ENCODE measurements around the gene CELA2A. TPM values are rescaled to one million over a fixed set of nuclear protein-coding genes. Genes with fewer than 3 reads are reported as not detected.

Gene CELA2A
- polyA plus RNA-seq, 3 donors = not detected

- 94% methylated on average over 7 of the region's 14 CpGs for WGBS (ENCODE audit: insufficient coverage)
- Histone ChIP-seq H2AFZ (ENCODE audit: insufficient read depth, low read depth, low read length, poor library complexity, severe bottlenecking) (no peak overlapping the region), H3K9ac (ENCODE audit: insufficient read depth, low read length, poor library complexity, severe bottlenecking) (no peak overlapping the region), H3K4me3 (replicated peaks in 1 of 3; ENCODE audit: low read depth in 2 of 3, low read length in 3 of 3) (no peak overlapping the region), H3K9me3 (replicated peaks in 1 of 2; ENCODE audit: control insufficient read depth in 1 of 2, insufficient read depth in 1 of 2, low read length in 2 of 2) (no peaks in the 10 kb centered on the region), H3K27ac (ENCODE audit: low read depth in 1 of 2, low read length in 2 of 2) (no peak overlapping the region), H4K20me1 (ENCODE audit: insufficient read depth, low read length) (no peaks in the 10 kb centered on the region), H3K4me2 (replicated peaks; ENCODE audit: extremely low read depth, low read length, poor library complexity, severe bottlenecking) (no peak overlapping the region), H3K36me3 (replicated peaks in 1 of 2; ENCODE audit: control insufficient read depth in 1 of 2, insufficient read depth in 2 of 2, low read length in 2 of 2) (no peaks in the 10 kb centered on the region), H3K79me2 (ENCODE audit: insufficient read depth, low read length) (no peaks in the 10 kb centered on the region), H3K27me3 (ENCODE audit: control insufficient read depth in 2 of 2, insufficient read depth in 2 of 2, low read length in 2 of 2) (no peaks in the 10 kb centered on the region), H3K4me1 (ENCODE audit: control insufficient read depth in 1 of 2, insufficient read depth in 2 of 2, low read length in 2 of 2) (peaks cover 12% of the 10 kb centered on the region in 2 donors)
- Mint-ChIP-seq H3K4me1 (peaks cover 13% of the 10 kb centered on the region), H3K27me3 (ENCODE audit: low read depth in 3 of 3) (peaks cover 3 to 10% (median 7%) of the 10 kb centered on the region in 3 donors), H3K4me3 (no peak overlapping the region), H3K9me3 (no peaks in the 10 kb centered on the region), H3K27ac (peak overlapping the region in 1 of 7 donors; percentile 73), H3K36me3 (no peaks in the 10 kb centered on the region)
- TF ChIP-seq CTCF (IDR thresholded peaks at IDR 0.05) = no peak
- DNase-seq = no peak
- intact Hi-C loops (cut with micrococcal nuclease) = no loop called here
These were observed 17.2 kb upstream of the CELA2A start for GRCh38 chr1:15439325-15439724.

- Mint-ChIP-seq H3K36me3 (no peaks in the 10 kb centered on the region), H3K4me1 (peaks cover 3% of the 10 kb centered on the region), H3K27me3 (ENCODE audit: low read depth in 3 of 3) (peaks cover 2 to 12% (median 10%) of the 10 kb centered on the region in 3 donors), H3K4me3 (no peak overlapping the region), H3K9me3 (no peaks in the 10 kb centered on the region), H3K27ac (no peak overlapping the region)
- no peaks in the 10 kb centered on the region for H3K9me3 ChIP-seq (replicated peaks in 1 of 2; ENCODE audit: control insufficient read depth in 1 of 2, insufficient read depth in 1 of 2, low read length in 2 of 2)
- no peaks in the 10 kb centered on the region for H4K20me1 ChIP-seq (ENCODE audit: insufficient read depth, low read length)
- no peak overlapping the region for H3K4me3 ChIP-seq (replicated peaks in 1 of 3; ENCODE audit: low read depth in 2 of 3, low read length in 3 of 3)
- H3K4me2 ChIP-seq (replicated peaks; ENCODE audit: extremely low read depth, low read length, poor library complexity, severe bottlenecking) = no peak overlapping the region
- H3K27me3 ChIP-seq (ENCODE audit: control insufficient read depth in 2 of 2, insufficient read depth in 2 of 2, low read length in 2 of 2) = peaks cover 0 to 3% of the 10 kb centered on the region in 2 donors
- no peak for TF ChIP-seq CTCF (IDR thresholded peaks at IDR 0.05)
- H2AFZ ChIP-seq (ENCODE audit: insufficient read depth, low read depth, low read length, poor library complexity, severe bottlenecking) = no peak overlapping the region
- no peaks in the 10 kb centered on the region for H3K79me2 ChIP-seq (ENCODE audit: insufficient read depth, low read length)
- H3K4me1 ChIP-seq (ENCODE audit: control insufficient read depth in 1 of 2, insufficient read depth in 2 of 2, low read length in 2 of 2) = peaks cover 2% of the 10 kb centered on the region in 2 donors
- DNase-seq = no peak
- H3K36me3 ChIP-seq (replicated peaks in 1 of 2; ENCODE audit: control insufficient read depth in 1 of 2, insufficient read depth in 2 of 2, low read length in 2 of 2) = no peaks in the 10 kb centered on the region
- WGBS (ENCODE audit: insufficient coverage) = 89% methylated on average over 11 of the region's 13 CpGs
- H3K9ac ChIP-seq (ENCODE audit: insufficient read depth, low read length, poor library complexity, severe bottlenecking) = no peak overlapping the region
- no peak overlapping the region for H3K27ac ChIP-seq (ENCODE audit: low read depth in 1 of 2, low read length in 2 of 2)
- intact Hi-C loops (cut with micrococcal nuclease) = no loop called here
These were observed 16.2 kb upstream of the CELA2A start for GRCh38 chr1:15440357-15440756.
